K562 (cell line): ENCODE measurements around the gene NRG2. TPM values are rescaled to one million over a fixed set of nuclear protein-coding genes. Genes with fewer than 3 reads are reported as not detected.

Experiments used
- ATAC-seq: fragments of 200-7000 bp; cut with Tn5 transposase; 3 replicates; pipeline ENCODE4 v1.9.1; 2020; ENCODE audit warnings: moderate library complexity
- BruUV-seq: library from RNA; stranded (reverse); fragments of 400-500 nt; replicated peaks from 2 replicates; lab custom pipeline; 2021; lab: Mats Ljungman, UMichigan
- CTCF ChIA-PET: fragments of 300-600 bp; formaldehyde crosslinking; extraction: SDS; loops from one replicate; lab custom pipeline; 2021; ENCODE audit warnings: low intra/inter-chr PET ratio; lab: Yijun Ruan, JAX
- POLR2A ChIA-PET: fragments of 300-600, 350-650 bp; sonication (Branson Sonifier 250); formaldehyde crosslinking; extraction: SDS; loops from one replicate; lab custom pipeline; 2021; ENCODE audit warnings: antibody characterized with exemption, inconsistent platforms; lab: Yijun Ruan, JAX
- DNase-seq, 4 experiments: peaks; one replicate each; pipeline versions ENCODE4 v3.0.0 to v3.0.0-alpha.2; 2011 to 2018; ENCODE audit warnings: low spot score in 3 of 4, mixed read lengths in 3 of 4; ENCODE audit errors: extremely low read depth in 1 of 4
- FAIRE-seq: peaks from 2 replicates; lab custom pipeline; 2011; peaks lifted over from hg19 to GRCh38; lab: Jason Lieb, UNC
- H2AFZ ChIP-seq: 2 replicates; pipeline ENCODE4 v1.6.0; 2011; ENCODE audit warnings: low read depth, low read length, control low read depth, inconsistent platforms
- H3K27ac ChIP-seq: fragments of 200-600 bp; 3 replicates; pipeline ENCODE4 v1.8.0; 2011; ENCODE audit warnings: low read depth, mild to moderate bottlenecking, control low read depth, inconsistent platforms, low read length, moderate library complexity, mixed read lengths; ENCODE audit errors: extremely low read depth
- H3K27me3 ChIP-seq, 2 experiments: fragments of 300-600 bp in 1 of 2; 2 replicates in 1 of 2; 3 replicates in 1 of 2; pipeline versions ENCODE4 v1.6.0 to v1.8.0; 2011; ENCODE audit warnings: inconsistent platforms in 2 of 2, low read length in 2 of 2, mild to moderate bottlenecking in 1 of 2, mixed read lengths in 1 of 2, moderate library complexity in 1 of 2; ENCODE audit not compliant: control insufficient read depth in 2 of 2, insufficient read depth in 2 of 2
- H3K36me3 ChIP-seq: fragments of 300-600 bp; 3 replicates; pipeline ENCODE4 v1.8.0; 2011; ENCODE audit warnings: mild to moderate bottlenecking, low read length, inconsistent platforms; ENCODE audit not compliant: control insufficient read depth, insufficient read depth
- H3K4me1 ChIP-seq, 2 experiments: fragments of 200-600 bp in 1 of 2; replicated peaks in 1 of 2; 2 replicates in 1 of 2; 3 replicates in 1 of 2; pipeline versions ENCODE4 v1.5.1 to v1.8.0; 2011; ENCODE audit warnings: inconsistent platforms in 2 of 2, low read length in 2 of 2, mild to moderate bottlenecking in 1 of 2, mixed read lengths in 1 of 2, moderate library complexity in 1 of 2; ENCODE audit not compliant: control insufficient read depth in 2 of 2, insufficient read depth in 2 of 2
- H3K4me2 ChIP-seq: 2 replicates; pipeline ENCODE4 v1.6.1; 2011; ENCODE audit warnings: low read length, control low read depth, inconsistent platforms, mixed read lengths; ENCODE audit not compliant: insufficient read depth
- H3K4me3 ChIP-seq: fragments of 200-600 bp; sonication (generic), shearing (Covaris generic); 2 replicates; pipeline ENCODE4 v1.5.1; 2016; ENCODE audit warnings: control low read depth, inconsistent platforms
- H3K79me2 ChIP-seq: fragments of 200-600 bp; 3 replicates; pipeline ENCODE4 v1.8.0; 2011; ENCODE audit warnings: low read length, inconsistent platforms; ENCODE audit not compliant: control insufficient read depth, insufficient read depth
- H3K9ac ChIP-seq, 2 experiments: 2 replicates each; pipeline versions ENCODE4 v1.6.0 to v1.6.1; 2011; ENCODE audit warnings: low read depth in 2 of 2, low read length in 2 of 2, control low read depth in 1 of 2, inconsistent platforms in 1 of 2, mild to moderate bottlenecking in 1 of 2, mixed read lengths in 1 of 2; ENCODE audit not compliant: insufficient read depth in 1 of 2
- H3K9me1 ChIP-seq: one replicate; pipeline ENCODE4 v1.6.0; 2011; ENCODE audit warnings: inconsistent platforms, mild to moderate bottlenecking, low read length, moderate library complexity; ENCODE audit not compliant: control insufficient read depth, insufficient read depth
- H3K9me3 ChIP-seq: replicated peaks from 2 replicates; pipeline ENCODE4 v1.5.1; 2011; ENCODE audit warnings: low read depth, low read length, inconsistent platforms; ENCODE audit not compliant: control insufficient read depth, insufficient read depth
- H4K20me1 ChIP-seq: replicated peaks from 2 replicates; pipeline ENCODE4 v1.6.1; 2011; ENCODE audit warnings: low read length, inconsistent platforms, mixed read lengths; ENCODE audit not compliant: control insufficient read depth, insufficient read depth
- ATF1 ChIP-seq, 2 experiments: fragments of 450-650 bp in 1 of 2; IDR thresholded peaks; 2 replicates each; pipeline ENCODE4 v1.6.1; 2016; ENCODE audit warnings: missing compliant biosample characterization in 1 of 2, missing genetic modification characterization in 1 of 2
- DIDO1 ChIP-seq: fragments of 450-650 bp; IDR thresholded peaks from 2 replicates; pipeline ENCODE4 v1.6.1; 2016; ENCODE audit warnings: low read depth, missing biosample characterization, missing genetic modification characterization
- E2F8 ChIP-seq: fragments of 450-650 bp; IDR thresholded peaks from 2 replicates; pipeline ENCODE4 v1.7.1; 2018; ENCODE audit warnings: mild to moderate bottlenecking, low read depth; ENCODE audit not compliant: partially characterized antibody
- ETS2 ChIP-seq: IDR thresholded peaks from 2 replicates; pipeline ENCODE4 v1.6.1; 2016; ENCODE audit warnings: borderline replicate concordance, missing genetic modification characterization, mild to moderate bottlenecking, moderate library complexity, missing compliant biosample characterization; ENCODE audit not compliant: poor library complexity, severe bottlenecking
- NFE2L1 ChIP-seq: fragments of 450-650 bp; IDR thresholded peaks from 2 replicates; pipeline ENCODE4 v1.6.1; 2016; ENCODE audit warnings: missing genetic modification characterization, low read depth, mild to moderate bottlenecking, missing compliant biosample characterization, moderate library complexity, borderline replicate concordance
- RCOR1 ChIP-seq, 2 experiments: IDR thresholded peaks; 2 replicates each; pipeline ENCODE4 v1.6.1; 2012; ENCODE audit warnings: low read depth in 2 of 2, low read length in 2 of 2, borderline replicate concordance in 1 of 2, improper control_type of control experiment in 1 of 2
- ZKSCAN8 ChIP-seq: fragments of 200-800 bp; sonication (Bioruptor generic); IDR thresholded peaks from 2 replicates; pipeline ENCODE4 v1.6.1; 2016; ENCODE audit warnings: missing genetic modification characterization, missing compliant biosample characterization
- ZNF644 ChIP-seq: fragments of 200-800 bp; sonication (Bioruptor generic); IDR thresholded peaks from 2 replicates; pipeline ENCODE4 v1.6.1; 2016; ENCODE audit warnings: low read depth, missing genetic modification characterization, missing compliant biosample characterization
- WGBS: fragments of 100-300 bp; shearing (Covaris generic); methylation state at CpG from one replicate; pipeline ENCODE4 v1.1.6; 2016; ENCODE audit warnings: low coverage, mixed read lengths; ENCODE audit not compliant: insufficient coverage; ENCODE audit errors: missing lambda C conversion rate; 5-methylcytosine and 5-hydroxymethylcytosine counted together
- in situ Hi-C: fragments of 300-500 bp; cut with MboI; formaldehyde crosslinking; loops from 4 replicates; pipeline ENCODE4 v1.15.0; 2018; ENCODE audit warnings: inconsistent platforms, mixed read lengths
- intact Hi-C: fragments of 100-400 bp; cut with micrococcal nuclease; formaldehyde crosslinking; loops from 2 replicates; pipeline ENCODE4 v1.14.2; 2022
- polyA plus RNA-seq, 8 experiments: library from polyadenylated mRNA; depleted of rRNA in 4 of 8; stranded (reverse) in 5 of 8; unstranded in 3 of 8; fragments of >200 nt; fragmentation: Nextera tagmentation in 2 of 8; fragmentation: Illumina TruSeq in 1 of 8; extraction: Ambion mirVana in 2 of 8; extraction: Trizol in 1 of 8; gene quantifications; 2 replicates each; pipeline versions ENCODE4 v1.2.1 to v1.2.3, GENCODE V29; 2011 to 2014; ENCODE audit warnings: inconsistent platforms in 1 of 8, missing spikeins in 1 of 8
- total RNA-seq, 7 experiments: library from RNA; depleted of rRNA in 6 of 7; stranded (reverse); fragments of >200 nt in 6 of 7; fragmentation: Illumina TruSeq in 2 of 7; extraction: Trizol in 2 of 7; gene quantifications; 2 replicates each; pipeline versions ENCODE4 v1.2.1 to v1.2.3, GENCODE V29; 2011 to 2021; ENCODE audit warnings: low replicate concordance in 1 of 7
- TF ChIP-seq, protein P1 (sequence below): sonication (generic); formaldehyde crosslinking; IDR thresholded peaks from 2 replicates; pipeline ENCODE4 v1.8.0; 2023; ENCODE audit warnings: mild to moderate bottlenecking, missing genetic modification reagents

NRG2 gene
- total and polyA plus RNA-seq, 9 of the 15 experiments (the other 6 are each of a cell fraction or from before 2014, with no cell fraction given): not detected

DNA sequence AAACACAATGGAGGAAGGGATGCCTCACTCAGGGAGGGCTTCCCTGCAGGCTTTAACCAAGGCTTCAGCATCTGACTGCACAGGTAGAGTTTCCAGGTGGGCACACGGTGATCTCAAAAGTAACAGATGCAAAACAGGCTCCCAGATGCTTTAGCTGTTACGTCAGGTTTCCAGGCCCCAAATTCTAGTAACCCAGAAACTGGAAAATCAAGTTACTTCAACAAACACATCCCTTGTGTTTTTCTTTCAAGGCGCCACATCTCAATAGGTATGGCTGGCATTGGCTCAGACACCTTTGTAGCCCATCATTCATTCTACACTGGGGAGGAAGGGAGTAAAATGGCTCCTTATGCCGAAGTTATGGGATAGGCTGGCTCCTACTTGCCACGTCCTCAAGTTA is 27.4 kb downstream of the NRG2 start:
- Histone ChIP-seq H3K4me2 (no peak overlapping the region), H3K9me3 (no peaks in the 10 kb centered on the region), H3K79me2 (no peaks in the 10 kb centered on the region), H4K20me1 (no peaks in the 10 kb centered on the region), H3K27ac (no peak overlapping the region), H3K9me1 (no peaks in the 10 kb centered on the region), H2AFZ (no peak overlapping the region), H3K4me1 (no peaks in the 10 kb centered on the region), H3K9ac (no peak overlapping the region), H3K36me3 (no peaks in the 10 kb centered on the region), H3K27me3 (peaks cover 10 to 29% of the 10 kb centered on the region in 2 experiments; a peak in 4 of 5 replicates), H3K4me3 (no peak overlapping the region)
- FAIRE-seq (no peak), DNase-seq (no peak), ATAC-seq (no peak)
- intact Hi-C loops (no loop called here), in situ Hi-C loops (no loop called here)
- BruUV-seq: no TSS peak
- WGBS: 0% methylated on average over 5 of the region's 5 CpGs
- CTCF ChIA-PET: no interaction called here
- no peak for TF ChIP-seq ATF1 (CRISPR knock-in tag; IDR thresholded peaks at IDR 0.05)
- no peak for TF ChIP-seq ATF1 (tag; IDR thresholded peaks at IDR 0.05)
- no peak for TF ChIP-seq E2F8
- TF ChIP-seq, protein P1, sequence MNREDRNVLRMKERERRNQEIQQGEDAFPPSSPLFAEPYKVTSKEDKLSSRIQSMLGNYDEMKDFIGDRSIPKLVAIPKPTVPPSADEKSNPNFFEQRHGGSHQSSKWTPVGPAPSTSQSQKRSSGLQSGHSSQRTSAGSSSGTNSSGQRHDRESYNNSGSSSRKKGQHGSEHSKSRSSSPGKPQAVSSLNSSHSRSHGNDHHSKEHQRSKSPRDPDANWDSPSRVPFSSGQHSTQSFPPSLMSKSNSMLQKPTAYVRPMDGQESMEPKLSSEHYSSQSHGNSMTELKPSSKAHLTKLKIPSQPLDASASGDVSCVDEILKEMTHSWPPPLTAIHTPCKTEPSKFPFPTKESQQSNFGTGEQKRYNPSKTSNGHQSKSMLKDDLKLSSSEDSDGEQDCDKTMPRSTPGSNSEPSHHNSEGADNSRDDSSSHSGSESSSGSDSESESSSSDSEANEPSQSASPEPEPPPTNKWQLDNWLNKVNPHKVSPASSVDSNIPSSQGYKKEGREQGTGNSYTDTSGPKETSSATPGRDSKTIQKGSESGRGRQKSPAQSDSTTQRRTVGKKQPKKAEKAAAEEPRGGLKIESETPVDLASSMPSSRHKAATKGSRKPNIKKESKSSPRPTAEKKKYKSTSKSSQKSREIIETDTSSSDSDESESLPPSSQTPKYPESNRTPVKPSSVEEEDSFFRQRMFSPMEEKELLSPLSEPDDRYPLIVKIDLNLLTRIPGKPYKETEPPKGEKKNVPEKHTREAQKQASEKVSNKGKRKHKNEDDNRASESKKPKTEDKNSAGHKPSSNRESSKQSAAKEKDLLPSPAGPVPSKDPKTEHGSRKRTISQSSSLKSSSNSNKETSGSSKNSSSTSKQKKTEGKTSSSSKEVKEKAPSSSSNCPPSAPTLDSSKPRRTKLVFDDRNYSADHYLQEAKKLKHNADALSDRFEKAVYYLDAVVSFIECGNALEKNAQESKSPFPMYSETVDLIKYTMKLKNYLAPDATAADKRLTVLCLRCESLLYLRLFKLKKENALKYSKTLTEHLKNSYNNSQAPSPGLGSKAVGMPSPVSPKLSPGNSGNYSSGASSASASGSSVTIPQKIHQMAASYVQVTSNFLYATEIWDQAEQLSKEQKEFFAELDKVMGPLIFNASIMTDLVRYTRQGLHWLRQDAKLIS: no peak
- TF ChIP-seq ZNF644 (tag): no peak
- TF ChIP-seq NFE2L1 (tag): no peak
- no peak for TF ChIP-seq ETS2
- no peak for TF ChIP-seq DIDO1 (tag)
- no peak for TF ChIP-seq RCOR1 (IDR thresholded peaks at IDR 0.05; ENCODE audit: borderline replicate concordance in 1 of 2, low read depth in 2 of 2, low read length in 2 of 2)
- no peak for TF ChIP-seq ZKSCAN8
- POLR2A ChIA-PET: no interaction called here
